GM21367 (cell line): ENCODE results near the gene TPSD1.
"Not testable (repeated sequence)": the region's sequence is repeated elsewhere in the genome, so short reads cannot be mapped to it uniquely, and the experiment has no call there.

Source experiments
- ATAC-seq: cut with Tn5 transposase; IDR thresholded peaks from one replicate; pipeline ENCODE4 v1.9.1; 2021; ENCODE audit not compliant: unreplicated experiment

Gene TPSD1

DNA sequence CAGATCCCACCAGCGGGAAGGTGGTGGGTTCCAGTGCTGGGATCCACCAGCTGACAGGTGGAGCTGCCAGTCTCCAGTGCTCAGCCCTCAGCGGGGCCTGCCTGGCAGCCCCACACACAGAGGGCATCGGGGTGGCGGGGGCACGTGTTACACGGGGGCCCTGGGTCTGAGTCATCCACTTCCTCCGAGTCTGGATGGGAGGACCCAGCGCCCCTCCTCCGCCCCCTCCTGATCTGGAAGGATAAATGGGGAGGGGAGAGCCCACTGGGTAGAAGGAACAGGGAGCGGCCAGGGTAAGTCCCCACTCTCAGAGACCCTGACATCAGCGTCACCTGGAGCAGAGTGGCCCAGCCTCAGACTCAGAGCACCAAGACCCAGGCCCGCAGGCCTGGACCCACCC lies 15.4 kb upstream of the TPSD1 start, which contains the start of gene TPSAB1:
TSS of gene TPSAB1 (plus strand) at position 270 of the 400 bp plus-strand sequence. CDS start 234 bp downstream, outside the sequence.
- not testable (repeated sequence) for ATAC-seq

DNA sequence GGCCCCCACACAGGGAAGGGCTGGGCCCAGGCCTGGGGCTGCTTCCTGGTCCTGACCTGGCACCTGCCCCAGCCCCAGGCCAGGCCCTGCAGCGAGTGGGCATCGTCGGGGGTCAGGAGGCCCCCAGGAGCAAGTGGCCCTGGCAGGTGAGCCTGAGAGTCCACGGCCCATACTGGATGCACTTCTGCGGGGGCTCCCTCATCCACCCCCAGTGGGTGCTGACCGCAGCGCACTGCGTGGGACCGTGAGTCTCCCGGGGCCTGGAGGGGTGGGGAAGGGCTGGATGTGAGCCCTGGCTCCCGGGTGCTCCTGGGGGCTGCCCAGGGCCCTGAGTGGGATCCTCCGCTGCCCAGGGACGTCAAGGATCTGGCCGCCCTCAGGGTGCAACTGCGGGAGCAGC lies 14.8 kb upstream of the TPSD1 start:
- ATAC-seq: not testable (repeated sequence)

DNA sequence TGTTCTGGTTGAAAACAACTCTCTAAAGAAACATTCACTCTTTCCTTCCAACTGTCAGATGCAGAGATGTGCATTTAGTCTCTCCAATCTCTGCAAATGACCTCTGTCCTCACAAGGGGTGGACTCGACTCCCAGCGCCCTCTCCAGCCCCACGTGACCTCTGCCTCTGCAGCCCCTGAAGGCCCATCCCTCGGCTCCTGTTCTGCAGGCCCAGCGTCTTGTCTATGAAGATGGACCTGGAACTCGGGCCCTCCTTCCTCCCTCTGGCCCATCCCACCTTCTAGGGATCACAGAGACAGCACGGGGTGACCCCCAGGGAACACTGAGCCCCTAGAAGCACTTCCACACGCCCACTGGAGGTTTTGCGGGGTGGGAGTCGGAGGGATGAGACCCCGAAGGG lies 12.5 kb upstream of the TPSD1 start:
- ATAC-seq: not testable (repeated sequence)

DNA sequence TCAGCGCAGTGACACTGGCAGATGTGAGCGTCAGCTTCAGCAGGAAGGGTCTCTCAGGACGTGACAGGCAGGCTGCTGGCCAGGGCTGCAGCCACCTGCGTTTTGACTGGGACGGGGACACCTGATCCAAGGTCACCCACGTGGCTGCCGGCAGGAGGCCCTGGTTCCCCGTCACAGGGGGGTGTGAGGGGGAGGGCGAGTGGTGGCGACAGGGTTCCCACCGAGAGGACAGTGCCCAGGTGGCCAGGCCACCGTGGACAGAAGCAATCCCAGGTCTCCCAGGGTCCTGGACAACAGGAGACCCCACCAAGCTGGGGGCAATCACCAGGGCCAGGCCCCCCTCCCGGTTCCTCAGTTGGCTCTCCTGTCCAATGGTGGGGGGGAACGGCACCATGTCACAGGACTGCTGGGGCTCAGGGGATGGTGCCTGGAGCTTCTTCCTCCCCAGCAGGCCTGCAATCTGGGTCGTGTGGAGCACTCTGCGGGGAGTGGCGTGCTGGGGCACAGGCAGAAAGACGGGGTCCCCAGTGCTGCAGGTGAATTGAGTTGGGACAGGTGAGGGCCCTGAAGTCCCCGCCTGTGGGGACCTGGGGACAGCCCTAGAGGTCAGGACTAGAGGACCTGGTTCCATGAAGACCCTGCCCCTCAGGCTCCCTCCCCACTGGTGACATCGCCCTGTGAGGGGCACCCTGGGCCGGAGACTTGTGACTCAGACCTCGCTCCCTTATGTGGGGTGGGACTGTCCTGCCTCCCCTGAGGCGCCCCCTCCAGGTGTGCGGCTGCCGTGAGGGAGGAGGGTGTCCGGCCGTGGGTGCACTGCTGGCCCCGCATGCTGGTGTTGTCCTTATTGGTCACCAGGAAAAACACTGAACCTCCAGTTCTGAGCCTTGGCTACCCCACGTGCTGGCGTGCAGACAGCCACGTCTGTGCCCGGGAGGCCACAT lies 11.7 kb upstream of the TPSD1 start:
- not testable (repeated sequence) for ATAC-seq

DNA sequence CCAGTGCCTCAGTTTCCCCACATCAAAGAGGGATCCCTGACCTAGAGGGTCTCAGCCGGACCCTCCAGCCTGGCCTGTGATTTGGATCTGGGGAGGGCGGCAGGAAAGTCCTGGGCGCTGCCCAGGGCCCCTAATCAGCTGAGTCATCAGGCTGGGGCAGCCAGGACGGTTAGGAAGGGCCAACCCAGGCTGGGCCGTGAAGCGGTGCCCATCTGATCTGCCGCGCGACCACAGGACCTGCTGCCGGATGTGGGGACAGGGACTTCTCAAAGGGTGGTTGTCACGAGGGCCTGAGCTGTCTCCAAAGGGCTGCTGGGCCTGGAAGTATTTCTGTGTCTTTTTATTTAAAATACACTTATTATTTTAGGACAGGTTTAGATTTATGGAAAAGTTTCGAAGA lies 11.0 kb upstream of the TPSD1 start:
- ATAC-seq: no peak

DNA sequence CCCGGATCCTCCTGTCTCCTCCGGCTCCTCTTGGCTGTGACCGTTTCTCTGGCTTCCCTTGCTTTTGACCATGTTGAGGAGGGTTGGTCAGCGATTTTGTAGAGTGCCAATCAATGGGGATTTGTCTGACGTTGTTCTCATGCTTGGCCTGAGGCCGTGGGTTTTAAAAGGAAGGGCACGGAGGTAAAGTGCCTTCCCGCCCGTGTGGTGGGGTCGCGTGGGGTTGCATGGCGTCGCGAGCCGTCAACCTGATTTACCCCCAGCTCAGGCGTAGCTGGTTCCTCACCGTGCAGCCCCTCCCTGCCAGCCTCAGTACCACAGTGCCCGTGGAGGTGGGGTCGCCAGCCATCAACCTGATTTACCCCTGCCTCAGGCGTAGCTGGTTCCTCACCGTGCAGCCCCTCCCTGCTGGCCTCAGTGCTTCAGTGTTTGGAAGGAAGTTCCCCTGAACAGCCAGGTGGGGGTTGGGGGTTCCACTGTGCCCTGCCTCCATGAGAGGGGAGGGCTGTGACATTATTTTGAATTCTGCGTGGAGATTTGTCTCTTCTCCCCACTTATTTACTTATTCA lies 10.3 kb upstream of the TPSD1 start:
- ATAC-seq: no peak

DNA sequence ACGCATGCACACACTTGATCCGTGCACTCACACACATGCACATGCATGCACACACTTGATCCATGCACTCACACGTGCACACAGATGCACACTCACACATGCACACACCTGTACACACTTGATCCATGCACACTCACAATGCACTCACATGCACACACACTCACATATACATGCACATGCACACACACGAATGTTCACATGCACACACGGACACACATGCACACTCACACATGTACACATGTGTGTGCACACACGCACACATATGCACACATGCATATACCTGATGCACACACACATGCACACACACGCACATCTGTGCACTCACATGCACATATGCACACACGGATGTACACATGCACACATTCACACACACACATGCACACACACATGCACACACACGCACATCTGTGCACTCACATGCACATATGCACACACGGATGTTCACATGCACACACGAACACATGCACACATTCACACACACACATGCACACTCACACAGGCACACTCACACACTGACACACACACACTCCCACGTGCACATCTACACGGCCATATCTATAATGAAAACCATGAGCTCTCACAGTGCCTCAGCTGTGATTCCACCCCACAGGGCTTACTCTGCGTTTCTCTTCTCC lies 7.8 kb upstream of the TPSD1 start:
- ATAC-seq: not testable (repeated sequence)

DNA sequence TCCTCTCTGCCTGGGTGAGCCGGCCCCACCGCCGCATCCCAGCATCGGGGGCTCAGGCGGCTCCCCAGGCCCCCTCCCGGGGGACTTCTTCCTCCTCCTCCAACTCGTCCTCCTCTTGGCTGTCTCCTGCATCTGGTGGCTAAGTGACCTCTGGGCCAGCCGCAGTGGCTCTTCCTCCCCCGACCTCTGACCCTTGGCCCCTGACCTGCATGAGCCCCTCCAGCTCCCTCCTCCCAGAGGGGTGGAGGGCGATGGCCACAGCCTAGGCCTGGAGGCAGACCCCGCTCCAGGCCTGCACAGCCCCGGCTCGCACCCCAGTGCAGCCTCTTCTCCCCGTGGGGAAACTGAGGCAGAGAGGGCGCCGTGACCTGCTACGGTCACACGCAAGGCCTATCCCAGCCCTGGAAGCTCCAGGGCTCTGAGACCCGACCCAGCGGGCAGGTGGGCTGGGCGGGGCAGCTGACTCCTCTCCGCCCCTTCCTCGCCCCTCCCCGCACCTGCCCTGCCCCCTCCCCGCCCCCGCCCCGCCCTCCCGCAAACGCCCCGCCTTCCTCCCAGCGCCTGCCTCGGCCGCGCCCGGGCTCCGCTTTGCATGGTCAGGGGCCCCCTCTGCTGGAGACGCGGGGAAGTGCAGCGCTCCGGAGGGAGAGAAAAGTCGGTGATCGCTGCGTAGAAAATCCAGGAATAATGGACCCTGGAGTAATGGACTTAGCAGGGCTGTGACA lies 6.7 kb upstream of the TPSD1 start:
- ATAC-seq: not testable (repeated sequence)

DNA sequence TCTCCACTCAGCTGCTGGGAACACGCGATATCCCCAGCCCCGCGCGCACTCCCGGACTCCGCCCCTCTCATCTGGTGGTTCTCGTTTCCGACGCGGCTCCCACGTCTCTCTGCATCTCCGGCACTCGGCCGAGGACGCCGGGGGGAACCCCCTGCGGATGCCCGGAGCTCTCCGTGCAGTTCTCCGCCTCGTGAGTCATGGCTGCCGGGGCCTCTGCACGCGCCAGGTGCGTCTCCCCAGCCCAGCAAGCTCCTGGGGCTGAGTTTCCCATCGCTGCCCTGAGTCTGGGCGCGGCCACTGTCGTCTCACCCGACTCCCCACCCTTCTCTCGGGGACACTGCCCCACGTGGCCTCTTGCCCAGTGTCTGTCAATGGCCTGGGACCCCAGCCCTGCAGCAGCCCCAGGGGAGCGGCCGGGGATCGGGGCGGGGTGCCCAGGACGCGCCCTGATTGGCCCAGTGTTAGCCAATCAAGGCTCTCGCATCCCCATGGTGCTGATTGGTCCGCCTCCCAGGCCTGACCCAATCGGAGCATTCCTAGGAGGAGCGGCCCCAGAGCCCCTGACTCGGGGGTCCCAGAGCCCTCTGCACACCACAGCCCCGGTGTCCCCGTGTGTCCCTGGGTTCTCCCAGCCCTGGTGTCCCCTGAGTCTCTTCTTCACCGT lies 2.0 kb upstream of the TPSD1 start:
- not testable (repeated sequence) for ATAC-seq

DNA sequence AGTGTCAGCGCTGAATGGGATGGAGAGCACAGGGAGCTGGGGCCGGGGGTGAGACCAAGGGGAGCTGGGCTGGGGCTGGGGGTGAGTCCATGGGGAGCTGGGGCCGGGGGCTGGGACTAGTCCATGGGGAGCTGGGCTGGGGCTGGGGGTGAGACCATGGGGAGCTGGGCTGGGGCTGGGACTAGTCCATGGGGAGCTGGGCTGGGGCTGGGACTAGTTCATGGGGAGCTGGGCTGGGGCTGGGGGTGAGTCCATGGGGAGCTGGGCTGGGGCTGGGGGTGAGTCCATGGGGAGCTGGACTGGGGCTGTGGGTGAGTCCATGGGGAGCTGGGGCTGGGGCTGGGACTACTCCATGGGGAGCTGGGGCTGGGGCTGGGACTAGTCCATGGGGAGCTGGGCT lies 1.0 kb upstream of the TPSD1 start:
- not testable (repeated sequence) for ATAC-seq

DNA sequence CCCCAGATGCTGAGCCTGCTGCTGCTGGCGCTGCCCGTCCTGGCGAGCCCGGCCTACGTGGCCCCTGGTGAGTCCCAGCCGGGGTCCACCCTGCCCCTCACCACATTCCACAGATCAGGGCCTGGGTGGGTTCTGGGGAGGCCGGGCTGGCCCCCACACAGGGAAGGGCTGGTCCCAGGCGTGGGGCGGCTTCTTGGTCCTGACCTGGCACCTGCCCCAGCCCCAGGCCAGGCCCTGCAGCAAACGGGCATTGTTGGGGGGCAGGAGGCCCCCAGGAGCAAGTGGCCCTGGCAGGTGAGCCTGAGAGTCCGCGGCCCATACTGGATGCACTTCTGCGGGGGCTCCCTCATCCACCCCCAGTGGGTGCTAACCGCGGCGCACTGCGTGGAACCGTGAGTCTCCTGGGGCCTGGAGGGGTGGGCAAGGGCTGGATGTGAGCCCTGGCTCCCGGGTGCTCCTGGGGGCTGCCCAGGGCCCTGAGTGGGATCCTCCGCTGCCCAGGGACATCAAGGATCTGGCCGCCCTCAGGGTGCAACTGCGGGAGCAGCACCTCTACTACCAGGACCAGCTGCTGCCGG lies 516 bp downstream of the TPSD1 start:
- not testable (repeated sequence) for ATAC-seq

DNA sequence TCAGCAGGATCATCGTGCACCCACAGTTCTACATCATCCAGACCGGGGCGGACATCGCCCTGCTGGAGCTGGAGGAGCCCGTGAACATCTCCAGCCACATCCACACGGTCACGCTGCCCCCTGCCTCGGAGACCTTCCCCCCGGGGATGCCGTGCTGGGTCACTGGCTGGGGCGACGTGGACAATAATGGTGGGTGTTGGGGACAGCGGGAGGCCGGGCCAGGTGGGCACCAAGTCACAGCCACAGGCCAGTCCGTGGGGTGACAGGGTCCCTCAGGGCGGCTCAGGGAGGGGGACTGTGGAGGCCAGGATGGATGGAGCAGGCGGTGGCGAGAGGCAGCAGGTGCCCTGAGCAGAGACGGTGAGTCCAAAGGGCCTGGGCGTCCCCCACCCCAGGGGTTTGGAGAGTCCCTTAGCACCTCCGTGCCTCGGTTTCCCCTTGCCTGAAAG lies 1.0 kb downstream of the TPSD1 start:
- ATAC-seq: no peak

DNA sequence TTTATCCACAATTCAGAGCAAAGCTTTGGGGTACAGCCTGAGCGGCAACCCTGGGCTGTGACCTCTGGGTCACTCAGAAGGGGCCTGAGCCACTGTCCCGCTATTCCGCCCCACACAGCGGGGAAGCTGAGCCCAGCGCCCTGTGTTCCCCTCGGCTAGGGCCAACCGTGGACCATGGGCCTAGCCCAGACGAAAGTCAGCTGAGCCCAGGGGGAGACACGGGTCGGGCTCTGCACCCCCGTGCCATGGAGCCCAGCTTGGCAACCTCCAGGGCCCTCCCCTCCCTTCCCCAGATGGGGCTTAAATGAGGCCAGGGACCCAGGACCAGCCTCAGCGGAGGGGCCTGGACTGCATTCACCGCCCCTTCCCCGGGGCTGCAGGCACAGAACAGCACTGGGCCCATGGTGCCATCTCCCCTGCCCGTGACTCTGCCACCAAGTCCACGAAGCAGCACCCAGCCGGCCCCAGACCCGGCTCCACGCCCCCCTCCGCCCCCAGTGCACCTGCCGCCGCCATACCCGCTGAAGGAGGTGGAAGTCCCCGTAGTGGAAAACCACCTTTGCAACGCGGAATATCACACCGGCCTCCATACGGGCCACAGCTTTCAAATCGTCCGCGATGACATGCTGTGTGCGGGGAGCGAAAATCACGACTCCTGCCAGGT lies 1.8 kb downstream of the TPSD1 start:
- ATAC-seq: no peak

DNA sequence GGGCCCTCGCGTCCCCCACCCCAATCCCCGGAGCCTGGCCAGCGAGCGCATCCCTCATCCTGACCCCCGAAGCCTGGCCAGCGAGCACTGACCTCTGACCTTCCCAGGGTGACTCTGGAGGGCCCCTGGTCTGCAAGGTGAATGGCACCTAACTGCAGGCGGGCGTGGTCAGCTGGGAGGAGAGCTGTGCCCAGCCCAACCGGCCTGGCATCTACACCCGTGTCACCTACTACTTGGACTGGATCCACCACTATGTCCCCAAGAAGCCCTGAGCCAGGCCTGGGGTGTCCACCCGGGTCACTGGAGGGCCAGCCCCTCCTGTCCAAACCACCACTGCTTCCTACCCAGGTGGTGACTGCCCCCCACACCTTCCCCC lies 2.3 kb downstream of the TPSD1 start:
- ATAC-seq: no peak

DNA sequence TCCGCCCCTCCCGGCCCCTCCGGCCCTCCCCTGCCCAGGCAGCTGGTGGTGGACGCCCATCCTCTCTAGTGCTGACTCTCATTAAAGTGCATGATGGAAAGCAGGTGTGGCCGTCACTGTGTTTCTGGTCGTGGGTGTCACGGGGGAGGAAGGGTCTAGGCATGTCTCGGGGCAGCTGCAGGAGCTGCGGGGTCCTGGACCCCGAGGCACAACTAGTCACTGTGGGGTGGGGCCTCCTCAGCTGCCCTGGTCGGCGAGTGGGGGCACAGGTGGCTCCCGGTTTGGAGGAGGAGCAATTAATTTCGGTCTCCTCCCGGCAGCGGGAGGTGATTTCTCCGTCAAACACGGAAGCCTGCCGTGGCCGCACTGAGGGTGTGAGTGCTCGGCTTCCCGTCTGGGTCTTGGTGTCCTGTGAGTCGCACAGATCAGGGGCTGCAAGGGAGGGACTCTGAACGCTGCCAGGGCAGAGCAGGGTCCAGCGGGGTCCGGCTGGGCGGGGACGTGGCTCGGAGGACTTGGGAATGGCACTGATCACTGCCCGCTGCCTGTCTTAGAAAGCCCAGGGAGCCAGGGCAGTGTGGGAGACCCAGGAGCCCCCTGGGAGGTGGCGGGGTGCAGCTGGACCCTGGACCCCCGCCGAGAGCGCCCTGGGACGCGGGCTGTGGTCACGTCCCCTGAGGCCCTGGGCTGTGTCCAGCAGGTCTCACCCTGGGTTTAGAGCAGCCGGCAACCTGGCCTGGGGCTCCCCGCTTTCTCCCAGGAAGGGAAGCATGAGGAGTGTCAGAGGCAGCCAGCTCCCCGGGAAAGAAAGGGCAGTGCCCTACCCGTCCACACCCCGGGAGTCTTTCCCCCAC lies 3.3 kb downstream of the TPSD1 start:
- ATAC-seq: no peak

DNA sequence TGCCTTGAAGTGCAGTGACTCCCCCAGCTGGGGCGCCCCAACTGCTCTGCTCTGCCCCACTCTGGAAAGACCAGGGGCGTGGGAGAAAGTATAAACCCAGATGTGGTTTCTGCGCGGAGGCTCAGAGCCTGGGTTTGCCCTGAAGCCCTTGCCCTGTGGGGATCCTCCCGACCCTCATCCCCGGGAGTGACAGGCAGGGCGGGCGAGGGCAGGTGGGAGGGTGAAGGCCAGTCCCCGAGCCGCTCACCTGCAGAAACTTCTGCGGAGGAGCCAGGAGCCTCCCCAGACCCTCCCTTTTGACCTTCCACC lies 3.8 kb downstream of the TPSD1 start:
- ATAC-seq: no peak

DNA sequence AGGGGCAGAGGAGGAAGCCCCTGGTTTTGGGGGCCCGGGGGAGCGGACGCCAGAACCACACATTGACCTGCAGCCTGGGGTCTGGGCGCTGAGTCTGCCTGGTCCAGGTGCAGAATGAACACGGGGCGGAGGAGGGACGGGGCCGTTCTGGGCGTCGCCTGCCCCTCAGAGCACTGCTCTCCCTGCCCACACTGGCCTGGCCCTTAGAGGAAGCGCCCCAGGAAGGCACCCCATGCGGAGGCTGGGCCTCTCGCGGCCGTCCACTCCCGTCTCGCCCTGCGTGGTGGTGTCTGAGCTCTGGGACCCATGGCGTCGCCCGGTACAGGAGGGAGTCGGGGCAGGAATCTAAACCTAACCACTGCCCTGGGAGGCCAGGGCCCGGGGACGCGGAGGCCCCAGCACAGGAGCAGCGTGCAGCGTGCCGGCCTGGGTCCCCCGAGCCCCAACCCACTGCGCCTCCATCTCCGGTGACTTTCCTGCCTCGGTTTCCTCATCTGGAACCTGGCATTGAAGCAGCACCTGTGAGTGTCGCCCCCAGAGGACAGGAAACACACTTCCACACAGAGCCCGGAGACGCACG lies 4.3 kb downstream of the TPSD1 start:
- ATAC-seq: no peak

DNA sequence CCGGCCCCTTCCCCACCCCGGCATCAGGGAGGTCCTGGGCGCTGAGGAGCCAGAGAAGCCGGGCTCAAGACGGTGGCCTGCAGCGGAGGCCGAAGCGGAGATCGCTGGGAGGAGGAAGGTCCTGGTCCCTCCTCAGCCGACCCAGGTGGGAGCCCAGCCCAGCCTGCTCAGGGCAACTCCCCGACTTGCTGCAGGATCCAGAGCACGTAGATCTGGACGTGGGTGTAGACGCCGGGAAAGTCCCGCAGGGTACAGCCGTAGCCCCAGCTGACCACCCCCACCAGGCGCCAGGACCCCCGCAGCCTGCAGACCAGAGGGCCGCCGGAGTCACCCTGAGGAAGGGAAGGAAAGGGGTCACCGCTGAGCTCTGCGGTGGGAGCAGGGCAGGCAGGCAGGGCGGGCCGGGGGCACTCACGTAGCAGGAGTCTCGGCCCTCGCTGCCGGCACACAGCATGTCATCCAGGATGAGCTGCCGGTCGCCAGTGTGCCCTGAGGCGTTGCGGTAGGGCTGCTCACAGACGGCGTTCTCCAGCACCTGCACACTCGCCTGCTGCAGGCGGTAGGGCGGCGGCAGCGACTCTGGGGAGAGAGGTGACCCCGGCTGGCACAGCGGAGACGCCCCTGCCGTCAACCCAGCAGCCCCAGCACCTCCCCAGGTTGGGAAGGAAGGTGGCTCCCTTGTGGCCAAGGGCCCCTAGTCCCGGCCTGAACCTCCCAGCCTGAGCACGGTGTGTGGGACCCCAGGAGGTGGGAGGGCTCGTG lies 5.4 kb downstream of the TPSD1 start:
- ATAC-seq: no peak
